ENCODE data around the gene HPGDS. TPM values are rescaled to one million over a fixed set of nuclear protein-coding genes. Genes with fewer than 3 reads are reported as not detected.

Gene HPGDS
- 2.2 TPM in 1 of 2 replicates, not detected in the other for polyA plus RNA-seq

GRCh38 chr4:94342694-94343093 is at the start of gene HPGDS:
TSS of gene HPGDS (minus strand) at chr4:94342836. CDS start at chr4:94334629, 8,207 bp downstream.

Other genes with a start within 250 kb of the HPGDS start
- 17.0 and 18.9 TPM in 2 replicates for gene SMARCAD1, start 135.0 kb downstream of the HPGDS start, polyA plus RNA-seq
- 13.1 and 17.6 TPM in 2 replicates for gene PDLIM5, start 109.1 kb upstream of the HPGDS start, polyA plus RNA-seq